GM12875 (cell line): ENCODE measurements around the gene RAD1.

Source experiments
- H3K4me3 ChIP-seq: one replicate; pipeline ENCODE4 v1.5.1; 2011; ENCODE audit warnings: low read depth, low read length, control low read depth
- TF ChIP-seq, protein P1 (sequence below): IDR thresholded peaks from 2 replicates; pipeline ENCODE4 v1.5.1; 2011; ENCODE audit warnings: low read depth, mild to moderate bottlenecking, control low read depth, inconsistent platforms, low read length, moderate library complexity, borderline replicate concordance; ENCODE audit not compliant: insufficient read depth

The RAD1 gene

DNA sequence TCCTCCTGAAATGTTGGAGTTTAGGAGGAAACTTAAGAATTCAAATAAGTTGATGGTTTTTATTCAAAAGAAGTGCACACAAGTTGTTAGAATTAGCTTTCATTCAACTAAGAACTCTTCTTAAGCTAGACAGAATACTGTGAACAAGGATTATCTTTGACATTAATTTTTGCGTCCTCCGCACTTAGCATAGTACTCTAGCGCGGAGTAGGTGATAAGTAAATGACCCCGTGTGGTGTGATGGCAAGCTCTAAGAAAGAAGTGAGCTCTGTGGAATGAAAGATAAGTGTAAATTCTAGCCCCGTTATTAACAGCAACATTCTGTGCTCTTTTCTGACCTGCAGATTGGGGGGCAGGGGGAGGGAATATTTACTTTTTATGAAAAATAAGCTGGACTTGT lies 1.2 kb upstream of the RAD1 start:
- TF ChIP-seq, protein P1, sequence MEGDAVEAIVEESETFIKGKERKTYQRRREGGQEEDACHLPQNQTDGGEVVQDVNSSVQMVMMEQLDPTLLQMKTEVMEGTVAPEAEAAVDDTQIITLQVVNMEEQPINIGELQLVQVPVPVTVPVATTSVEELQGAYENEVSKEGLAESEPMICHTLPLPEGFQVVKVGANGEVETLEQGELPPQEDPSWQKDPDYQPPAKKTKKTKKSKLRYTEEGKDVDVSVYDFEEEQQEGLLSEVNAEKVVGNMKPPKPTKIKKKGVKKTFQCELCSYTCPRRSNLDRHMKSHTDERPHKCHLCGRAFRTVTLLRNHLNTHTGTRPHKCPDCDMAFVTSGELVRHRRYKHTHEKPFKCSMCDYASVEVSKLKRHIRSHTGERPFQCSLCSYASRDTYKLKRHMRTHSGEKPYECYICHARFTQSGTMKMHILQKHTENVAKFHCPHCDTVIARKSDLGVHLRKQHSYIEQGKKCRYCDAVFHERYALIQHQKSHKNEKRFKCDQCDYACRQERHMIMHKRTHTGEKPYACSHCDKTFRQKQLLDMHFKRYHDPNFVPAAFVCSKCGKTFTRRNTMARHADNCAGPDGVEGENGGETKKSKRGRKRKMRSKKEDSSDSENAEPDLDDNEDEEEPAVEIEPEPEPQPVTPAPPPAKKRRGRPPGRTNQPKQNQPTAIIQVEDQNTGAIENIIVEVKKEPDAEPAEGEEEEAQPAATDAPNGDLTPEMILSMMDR: no peak
- H3K4me3 ChIP-seq: peak overlapping the region; percentile 76

DNA sequence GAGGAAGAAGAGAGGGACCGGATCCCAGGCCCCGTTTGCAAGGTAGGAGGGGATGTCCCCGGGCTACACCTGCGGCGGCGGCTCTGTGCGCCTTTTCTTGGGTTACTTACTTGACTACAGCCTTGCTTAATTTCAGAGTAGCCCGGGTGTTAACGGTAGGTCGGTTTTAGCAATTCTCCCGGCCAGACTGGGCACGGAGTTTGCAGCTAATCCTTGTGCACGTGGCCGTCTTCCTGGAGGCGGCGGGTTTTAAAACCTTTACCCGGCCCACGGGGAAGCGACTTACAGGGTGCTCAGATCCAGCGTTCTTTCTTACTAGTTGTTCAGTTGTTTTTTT lies 520 bp upstream of the RAD1 start:
- TF ChIP-seq, protein P1: no peak
- peak overlapping the region; percentile 76 for H3K4me3 ChIP-seq

DNA sequence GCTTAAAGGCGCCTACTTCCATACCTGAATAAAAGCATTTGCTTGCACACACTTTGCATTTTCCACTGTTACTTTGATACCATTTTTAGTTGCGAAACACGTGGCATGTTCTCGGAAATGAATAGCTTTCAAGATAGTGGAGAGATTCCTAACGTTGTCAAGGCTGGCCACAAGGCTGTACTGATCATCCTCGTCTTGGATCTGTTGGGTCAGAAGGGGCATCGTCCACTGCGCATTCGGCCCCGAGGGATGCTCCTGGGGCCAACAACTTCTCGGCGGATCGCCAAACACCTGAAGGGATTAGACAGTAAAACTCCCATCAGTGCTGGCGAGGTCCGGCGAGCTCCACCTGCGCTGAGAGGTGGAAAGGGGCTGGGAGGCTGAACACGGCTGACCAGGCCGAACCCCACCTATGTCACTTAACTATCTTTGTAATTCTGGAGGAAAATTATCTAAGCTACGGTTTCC lies 599 bp downstream of the RAD1 start:
- H3K4me3 ChIP-seq: peak overlapping the region; percentile 76
- TF ChIP-seq, protein P1: no peak

DNA sequence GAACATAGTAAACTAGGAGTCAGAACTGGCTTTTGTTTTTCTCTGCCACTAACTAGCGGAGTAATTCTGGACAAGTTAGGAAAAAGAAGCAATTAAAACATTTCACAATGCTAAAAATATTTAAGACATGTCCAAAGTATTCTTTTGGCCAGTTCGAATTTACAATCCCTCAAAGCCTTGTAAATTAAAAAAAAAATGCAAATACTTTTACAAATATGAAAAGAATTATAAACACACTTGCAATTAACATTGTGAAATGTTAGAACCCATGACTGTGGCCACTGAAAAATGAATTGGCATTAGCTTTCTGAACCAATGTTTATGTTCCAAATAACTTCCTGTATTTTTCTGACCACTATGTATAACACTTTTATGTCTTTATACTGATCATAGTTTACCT lies 2.2 kb downstream of the RAD1 start:
- TF ChIP-seq, protein P1: no peak
- no peak overlapping the region for H3K4me3 ChIP-seq

DNA sequence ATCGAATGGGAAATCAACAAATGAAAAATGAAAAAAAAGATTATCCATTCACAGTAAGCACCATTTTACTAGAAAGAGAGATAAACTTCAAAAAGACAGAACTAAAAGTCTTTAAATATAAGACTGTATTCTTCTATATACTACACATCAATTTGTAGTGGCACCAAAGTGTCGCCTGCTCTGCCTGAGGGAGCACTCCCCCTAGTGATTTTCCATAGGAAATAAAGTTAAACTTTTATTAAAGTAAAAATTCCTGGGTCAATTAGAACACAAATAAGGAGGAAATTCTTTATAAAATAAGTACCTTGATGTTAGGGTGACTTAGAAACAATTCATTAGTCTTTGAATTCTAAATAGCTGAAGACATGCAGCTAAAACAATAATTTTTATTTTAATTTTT lies 9.7 kb downstream of the RAD1 start:
- H3K4me3 ChIP-seq: no peak overlapping the region
- TF ChIP-seq, protein P1: no peak

DNA sequence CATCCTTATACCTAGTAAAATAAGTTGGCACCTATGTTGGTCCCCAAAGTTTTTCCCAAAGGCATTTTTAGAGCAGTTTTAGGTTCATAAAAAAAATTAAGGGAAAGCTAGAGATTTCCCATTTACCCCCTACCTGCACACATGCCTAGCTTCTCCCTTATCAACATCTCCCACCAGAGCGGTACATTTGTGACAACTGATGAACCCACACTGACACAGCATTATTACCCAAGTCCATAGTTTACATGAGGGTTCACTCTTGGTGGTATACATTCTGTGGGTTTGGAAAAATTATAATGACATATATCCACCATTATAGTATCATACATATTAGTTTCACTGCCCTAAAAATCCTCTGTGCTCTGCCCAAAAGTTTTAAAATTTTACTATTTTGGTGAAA lies 12.0 kb downstream of the RAD1 start:
- H3K4me3 ChIP-seq: no peak overlapping the region
- TF ChIP-seq, protein P1: no peak

DNA sequence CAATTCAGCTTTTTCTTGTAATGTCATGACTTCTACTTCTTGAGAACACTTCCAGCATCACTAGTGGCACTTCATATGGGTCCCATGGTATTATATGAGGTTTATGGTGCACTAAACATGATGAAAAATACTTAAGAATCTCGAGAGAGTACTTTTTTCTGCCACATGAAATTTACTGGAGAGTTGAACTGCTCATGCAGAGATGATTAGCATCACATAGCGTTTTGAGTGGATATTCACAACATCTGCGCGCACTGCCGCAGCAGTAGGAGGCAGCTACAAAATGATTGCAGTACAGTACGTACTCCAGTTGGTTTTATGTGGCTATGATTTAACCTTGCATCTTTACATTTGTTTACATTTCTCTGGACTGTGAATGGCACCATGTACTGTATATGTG lies 14.7 kb downstream of the RAD1 start:
- H3K4me3 ChIP-seq: no peak overlapping the region
- TF ChIP-seq, protein P1: no peak
